CD4-positive, CD25-positive, alpha-beta regulatory T cell (primary cell): ENCODE measurements around the gene GRPEL1. TPM values are rescaled to one million over a fixed set of nuclear protein-coding genes. Genes with fewer than 3 reads are reported as not detected.

ENCODE experiments used
- ATAC-seq, 2 donors: fragments of 150-1000 bp; cut with Tn5 transposase; one replicate each; pipeline ENCODE4 v1.10.0; 2021; ENCODE audit warnings: low read depth in 2 of 2, moderate number of reproducible peaks in 2 of 2, moderate library complexity in 1 of 2
- DNase-seq, 3 donors: peaks; one replicate each; pipeline versions ENCODE4 v3.0.0 to v3.0.0-alpha.2; 2012 to 2022; ENCODE audit warnings: mixed read lengths in 1 of 3
- H3K27ac ChIP-seq: one replicate; pipeline ENCODE4 v1.7.0; 2013; ENCODE audit warnings: mild to moderate bottlenecking, low read length; ENCODE audit not compliant: insufficient read depth, poor library complexity, severe bottlenecking
- H3K27me3 ChIP-seq: one replicate; pipeline ENCODE4 v1.7.0; 2013; ENCODE audit warnings: low read length; ENCODE audit not compliant: control insufficient read depth, insufficient read depth
- H3K36me3 ChIP-seq: one replicate; pipeline ENCODE4 v1.7.0; 2013; ENCODE audit warnings: mild to moderate bottlenecking, low read length, moderate library complexity; ENCODE audit not compliant: control insufficient read depth, insufficient read depth
- H3K4me1 ChIP-seq: 2 replicates; pipeline ENCODE4 v1.7.0; 2013; ENCODE audit warnings: mild to moderate bottlenecking, low read length; ENCODE audit not compliant: insufficient read depth, control insufficient read depth, poor library complexity, severe bottlenecking
- H3K4me3 ChIP-seq: one replicate; pipeline ENCODE4 v1.7.0; 2013; ENCODE audit warnings: low read depth, mild to moderate bottlenecking, low read length, moderate library complexity
- H3K9me3 ChIP-seq, 2 experiments: 1 replicate in 1 of 2; 2 replicates in 1 of 2; pipeline ENCODE4 v1.7.0; 2013; ENCODE audit warnings: low read length in 2 of 2, mild to moderate bottlenecking in 1 of 2, moderate library complexity in 1 of 2; ENCODE audit not compliant: control insufficient read depth in 2 of 2
- H3K27ac Mint-ChIP-seq, 3 donors: one replicate each; pipeline ENCODE4 v1.8.0; 2020 to 2022; ENCODE audit warnings: mild to moderate bottlenecking in 3 of 3, mixed read lengths in 3 of 3, moderate library complexity in 2 of 3
- H3K27me3 Mint-ChIP-seq: one replicate; pipeline ENCODE4 v1.8.0; 2022; ENCODE audit warnings: mild to moderate bottlenecking, mixed read lengths
- H3K36me3 Mint-ChIP-seq: one replicate; pipeline ENCODE4 v1.8.0; 2020; ENCODE audit warnings: mixed read lengths
- H3K4me1 Mint-ChIP-seq, 4 donors: one replicate each; pipeline ENCODE4 v1.8.0; 2020 to 2022; ENCODE audit warnings: mixed read lengths in 4 of 4, mild to moderate bottlenecking in 1 of 4
- H3K4me3 Mint-ChIP-seq, 4 donors: one replicate each; pipeline ENCODE4 v1.8.0; 2020 to 2022; ENCODE audit warnings: mild to moderate bottlenecking in 4 of 4, mixed read lengths in 4 of 4, moderate library complexity in 3 of 4
- H3K9me3 Mint-ChIP-seq, 7 donors: one replicate each; pipeline ENCODE4 v1.8.0; 2020 to 2022; ENCODE audit warnings: mixed read lengths in 7 of 7, mild to moderate bottlenecking in 3 of 7, moderate library complexity in 2 of 7
- polyA plus RNA-seq, 4 donors: library from polyadenylated mRNA; unstranded; fragments of 300-500 nt; fragmentation: Illumina TruSeq; gene quantifications; one replicate each; pipeline ENCODE4 v1.2.3, GENCODE V29; 2021
- total RNA-seq: library from RNA; stranded (reverse); gene quantifications from one replicate; pipeline ENCODE4 v1.2.3, GENCODE V29; 2022

The GRPEL1 gene
- total and polyA plus RNA-seq, 5 donors from 2014 or later, result 43.6 to 62.4 (median 50.5) TPM

- no peak overlapping the region for H3K27ac ChIP-seq
- H3K4me1 ChIP-seq, result no peaks in the 10 kb centered on the region
- DNase-seq, result no peak
- no peak for ATAC-seq
- H3K36me3 ChIP-seq, result peaks cover 75% of the 10 kb centered on the region
- Mint-ChIP-seq H3K27ac (no peak overlapping the region), H3K4me1 (peaks cover 0 to 2% (median 0%) of the 10 kb centered on the region in 4 donors), H3K27me3 (no peaks in the 10 kb centered on the region), H3K36me3 (peaks cover 29% of the 10 kb centered on the region), H3K4me3 (no peak overlapping the region), H3K9me3 (no peaks in the 10 kb centered on the region)
- H3K9me3 ChIP-seq, result no peaks in the 10 kb centered on the region
- H3K27me3 ChIP-seq, result no peaks in the 10 kb centered on the region
- no peak overlapping the region for H3K4me3 ChIP-seq
Observed at GRCh38 chr4:7016512-7016911, 51.4 kb downstream of the GRPEL1 start.

- H3K27ac Mint-ChIP-seq, result no peak overlapping the region
- no peaks in the 10 kb centered on the region for H3K9me3 Mint-ChIP-seq
- Histone ChIP-seq H3K27ac (no peak overlapping the region), H3K27me3 (no peaks in the 10 kb centered on the region), H3K4me3 (no peak overlapping the region), H3K9me3 (no peaks in the 10 kb centered on the region), H3K36me3 (peaks cover 75% of the 10 kb centered on the region), H3K4me1 (no peaks in the 10 kb centered on the region)
- H3K36me3 Mint-ChIP-seq, result peaks cover 27% of the 10 kb centered on the region
- H3K4me1 Mint-ChIP-seq, result peaks cover 0 to 2% (median 0%) of the 10 kb centered on the region in 4 donors
- no peak for ATAC-seq
- no peak overlapping the region for H3K4me3 Mint-ChIP-seq
- no peak for DNase-seq
- no peaks in the 10 kb centered on the region for H3K27me3 Mint-ChIP-seq
Observed at GRCh38 chr4:7016086-7016485, 51.8 kb downstream of the GRPEL1 start.

- Histone ChIP-seq H3K27me3 (no peaks in the 10 kb centered on the region), H3K27ac (no peak overlapping the region), H3K36me3 (peaks cover 75% of the 10 kb centered on the region), H3K4me1 (no peaks in the 10 kb centered on the region), H3K9me3 (no peaks in the 10 kb centered on the region), H3K4me3 (no peak overlapping the region)
- Mint-ChIP-seq H3K27me3 (no peaks in the 10 kb centered on the region), H3K4me1 (peaks cover 0 to 2% (median 0%) of the 10 kb centered on the region in 4 donors), H3K9me3 (no peaks in the 10 kb centered on the region), H3K36me3 (peaks cover 24% of the 10 kb centered on the region), H3K4me3 (no peak overlapping the region), H3K27ac (no peak overlapping the region)
- DNase-seq (no peak), ATAC-seq (no peak)
Observed at GRCh38 chr4:7015383-7016035, 52.4 kb downstream of the GRPEL1 start.

- no peak overlapping the region for H3K4me3 Mint-ChIP-seq
- Histone ChIP-seq H3K36me3 (peaks cover 80% of the 10 kb centered on the region), H3K4me3 (no peak overlapping the region), H3K9me3 (no peaks in the 10 kb centered on the region), H3K27me3 (no peaks in the 10 kb centered on the region), H3K27ac (no peak overlapping the region), H3K4me1 (no peaks in the 10 kb centered on the region)
- H3K27ac Mint-ChIP-seq, result peak overlapping the region in 2 of 3 donors; percentile 39 to 69
- no peaks in the 10 kb centered on the region for H3K9me3 Mint-ChIP-seq
- H3K27me3 Mint-ChIP-seq, result no peaks in the 10 kb centered on the region
- H3K4me1 Mint-ChIP-seq, result peaks cover 0 to 2% (median under 1%) of the 10 kb centered on the region in 4 donors
- peaks cover 28% of the 10 kb centered on the region for H3K36me3 Mint-ChIP-seq
- ATAC-seq (no peak), DNase-seq (no peak)
Observed at GRCh38 chr4:7014815-7015214, 53.0 kb downstream of the GRPEL1 start.

DNA sequence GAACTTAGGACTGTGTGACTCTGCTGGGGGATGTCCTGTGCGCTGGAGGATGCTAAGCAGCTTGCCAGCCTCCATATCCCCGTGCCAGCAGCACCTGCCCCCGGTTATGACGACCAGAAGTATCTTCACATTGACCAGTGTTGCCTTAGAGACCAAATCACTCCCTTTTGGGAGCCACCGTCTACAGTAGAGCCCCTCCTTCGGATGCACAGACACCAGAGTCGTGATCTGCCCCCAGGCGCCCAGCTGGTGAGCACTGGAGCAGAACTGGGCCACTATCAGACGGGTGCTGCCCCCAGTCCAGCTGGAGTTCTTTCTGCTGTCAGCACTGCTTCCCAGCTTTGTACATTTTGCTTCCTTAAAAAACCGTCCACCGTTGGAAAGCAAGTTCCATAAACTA, 54.7 kb downstream of the GRPEL1 start:
- H3K4me3 ChIP-seq, result no peak overlapping the region
- H3K36me3 Mint-ChIP-seq, result peaks cover 40% of the 10 kb centered on the region
- no peaks in the 10 kb centered on the region for H3K9me3 Mint-ChIP-seq
- no peak overlapping the region for H3K27ac ChIP-seq
- H3K4me1 Mint-ChIP-seq, result peaks cover 0 to 4% (median under 1%) of the 10 kb centered on the region in 4 donors
- H3K27me3 Mint-ChIP-seq, result no peaks in the 10 kb centered on the region
- H3K4me1 ChIP-seq, result no peaks in the 10 kb centered on the region
- DNase-seq (no peak), ATAC-seq (no peak)
- H3K9me3 ChIP-seq, result no peaks in the 10 kb centered on the region
- H3K4me3 Mint-ChIP-seq, result no peak overlapping the region
- H3K27me3 ChIP-seq, result no peaks in the 10 kb centered on the region
- H3K27ac Mint-ChIP-seq, result peak overlapping the region in 1 of 3 donors; percentile 56
- peaks cover 83% of the 10 kb centered on the region for H3K36me3 ChIP-seq

DNA sequence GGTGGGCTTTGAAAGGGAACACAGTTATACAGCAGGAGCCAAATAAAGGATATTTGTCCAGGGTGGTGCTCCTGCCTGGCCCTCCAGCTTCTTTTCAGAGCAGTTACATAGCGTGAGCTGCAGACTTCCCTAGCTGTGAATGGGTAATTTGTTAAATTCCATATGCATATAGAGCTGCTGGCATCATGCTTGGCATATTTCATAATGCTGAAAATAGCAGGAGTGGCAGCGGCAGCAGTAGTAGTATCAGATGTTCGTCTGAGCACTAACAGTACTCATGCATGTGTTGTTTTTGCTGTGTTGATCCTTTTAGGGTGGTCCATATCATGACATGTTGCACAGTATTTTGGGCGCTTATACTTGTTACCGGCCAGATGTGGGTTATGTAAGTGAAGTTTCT, 58.3 kb downstream of the GRPEL1 start:
- Mint-ChIP-seq H3K36me3 (peaks cover 38% of the 10 kb centered on the region), H3K27me3 (no peaks in the 10 kb centered on the region), H3K4me1 (peaks cover 0 to 10% (median 6%) of the 10 kb centered on the region in 4 donors), H3K4me3 (no peak overlapping the region), H3K9me3 (no peaks in the 10 kb centered on the region), H3K27ac (no peak overlapping the region)
- Histone ChIP-seq H3K9me3 (no peaks in the 10 kb centered on the region), H3K4me1 (no peaks in the 10 kb centered on the region), H3K4me3 (no peak overlapping the region), H3K27me3 (no peaks in the 10 kb centered on the region), H3K36me3 (peaks cover 78% of the 10 kb centered on the region), H3K27ac (no peak overlapping the region)
- DNase-seq (no peak), ATAC-seq (no peak)

Other genes starting within 250 kb of the GRPEL1 start
- 67.7 TPM for gene TBC1D14, start 158.2 kb downstream of the GRPEL1 start, total RNA-seq
- gene TBC1D14, start 158.2 kb downstream of the GRPEL1 start, polyA plus RNA-seq, result 10 to 100 TPM; 46.6 to 63.0 (median 52.0) TPM
- gene TADA2B, start 24.7 kb downstream of the GRPEL1 start, total RNA-seq, result 36.6 TPM
- gene TADA2B, start 24.7 kb downstream of the GRPEL1 start, polyA plus RNA-seq, result 1 to 10 TPM; 3.0 to 3.9 (median 3.6) TPM
- not detected for gene SORCS2, start 124.5 kb upstream of the GRPEL1 start, total RNA-seq
- gene SORCS2, start 124.5 kb upstream of the GRPEL1 start, polyA plus RNA-seq, result not detected